Activated naive CD4-positive, alpha-beta T cell treated with anti-CD3 and anti-CD28 coated beads, Interleukin-2, amount 50 U/mL, for 16 hours (primary cell): ENCODE data around the gene IL2RA.
"Not testable (repeated sequence)": the region's sequence is repeated elsewhere in the genome, so short reads cannot be mapped to it uniquely, and the experiment has no call there.

ENCODE experiments used
- DNase-seq: peaks from one replicate; pipeline ENCODE4 v3.0.0-alpha.2; 2020

Gene IL2RA

DNA sequence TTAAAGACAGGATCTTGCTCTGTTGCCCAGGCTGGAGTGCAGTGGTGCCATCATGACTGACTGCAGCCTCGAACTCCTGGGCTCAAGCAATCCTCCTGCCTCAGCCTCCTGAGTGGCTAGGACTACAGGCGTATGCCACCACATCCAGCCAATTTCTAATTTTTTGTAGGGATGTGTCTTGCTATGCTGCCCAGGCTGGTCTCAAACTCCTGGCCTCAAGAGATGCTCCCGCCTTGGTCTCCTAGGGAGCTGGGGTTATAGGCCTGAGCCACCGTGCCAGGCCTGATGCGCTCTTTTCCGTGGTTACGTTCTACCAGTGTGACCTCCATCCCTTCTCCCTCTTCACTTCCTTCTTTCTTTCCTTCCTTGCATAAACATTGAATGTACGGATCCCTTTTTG, 50.6 kb downstream of the IL2RA start:
- DNase-seq, result no peak

DNA sequence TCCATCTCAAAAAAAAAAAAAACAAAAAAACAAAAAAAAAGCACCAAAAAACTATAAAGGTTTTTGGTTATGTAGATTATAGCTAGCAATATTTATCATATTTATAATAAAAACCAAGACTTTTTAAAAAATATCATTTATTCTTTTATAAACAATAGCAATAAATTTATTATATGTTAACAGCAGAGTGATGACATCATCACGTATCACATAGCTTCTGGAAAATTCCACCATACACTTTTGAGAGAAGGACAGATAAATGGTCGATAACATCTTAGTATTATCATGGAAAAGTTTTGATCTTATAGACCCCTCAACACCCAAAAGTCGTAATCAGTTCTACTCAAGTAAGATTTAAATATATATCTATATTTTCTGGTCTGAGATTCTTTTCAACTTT, 51.6 kb downstream of the IL2RA start:
- no peak for DNase-seq

DNA sequence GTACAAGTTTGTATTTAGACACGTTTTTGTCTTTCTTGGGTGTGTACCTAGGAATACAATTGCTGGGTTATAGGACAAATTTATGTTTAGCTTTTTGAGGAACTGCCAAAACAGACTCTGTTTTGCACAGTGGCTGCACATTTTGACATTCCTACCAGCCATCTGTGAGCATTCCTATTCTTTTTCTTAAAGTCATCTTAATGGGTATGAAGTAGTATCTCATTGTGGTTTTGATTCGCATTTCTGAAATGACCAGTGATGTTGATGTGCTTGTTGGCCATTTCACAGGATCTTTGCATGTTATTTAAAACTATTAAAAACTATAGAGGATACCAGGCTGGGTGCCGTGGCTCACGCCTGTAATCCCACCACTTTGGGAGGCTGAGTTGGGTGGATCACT, 52.2 kb downstream of the IL2RA start:
- DNase-seq, result no peak

DNA sequence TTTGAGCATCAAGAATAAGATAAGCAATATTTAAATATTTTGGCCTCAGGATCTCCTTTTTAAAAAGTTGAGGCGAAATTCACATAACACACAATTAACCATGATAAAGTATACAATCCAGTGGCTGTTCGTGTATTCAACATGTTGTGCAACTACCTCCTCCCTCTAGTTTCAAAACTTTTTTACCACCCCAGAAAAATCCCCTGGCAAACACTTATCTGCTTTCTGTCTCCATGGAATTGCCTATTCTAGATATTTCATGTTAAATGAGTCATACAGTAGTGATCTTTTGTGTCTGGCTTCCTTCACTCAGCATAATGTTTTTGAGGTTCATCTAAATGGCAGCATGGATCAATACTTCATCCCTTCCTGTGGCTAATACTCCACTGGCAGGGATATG, 53.0 kb downstream of the IL2RA start:
- DNase-seq, result no peak

DNA sequence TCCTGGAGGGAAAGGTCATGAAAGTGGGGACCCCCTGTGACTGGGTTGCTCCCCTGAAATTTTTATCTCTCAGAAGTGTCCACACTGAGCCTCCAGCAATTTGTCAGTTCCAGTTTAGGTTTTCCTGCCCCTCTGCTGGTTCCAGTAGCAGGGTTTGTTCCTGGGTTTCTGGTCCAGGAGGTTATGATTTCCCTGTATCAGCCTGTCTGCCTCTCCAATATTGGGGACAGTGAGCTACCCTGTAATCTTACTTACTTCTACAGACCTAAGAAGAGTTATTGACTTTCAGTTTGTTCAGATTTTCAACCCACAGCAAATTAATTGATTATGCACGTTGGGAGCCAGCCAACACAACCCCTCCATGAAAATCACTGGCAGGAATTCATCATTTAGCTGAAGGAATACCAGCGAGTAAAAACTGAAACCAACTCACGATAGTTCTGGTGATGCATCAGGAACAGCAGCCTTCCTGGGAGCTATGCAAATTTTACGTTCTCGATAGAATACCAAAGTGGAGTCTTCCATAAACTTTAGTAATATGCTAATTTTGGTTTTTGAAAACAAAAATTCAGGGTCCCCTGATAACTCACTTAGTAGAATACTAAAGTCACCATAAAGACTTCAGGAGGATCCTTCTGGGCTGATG, 53.5 kb downstream of the IL2RA start:
- no peak for DNase-seq

DNA sequence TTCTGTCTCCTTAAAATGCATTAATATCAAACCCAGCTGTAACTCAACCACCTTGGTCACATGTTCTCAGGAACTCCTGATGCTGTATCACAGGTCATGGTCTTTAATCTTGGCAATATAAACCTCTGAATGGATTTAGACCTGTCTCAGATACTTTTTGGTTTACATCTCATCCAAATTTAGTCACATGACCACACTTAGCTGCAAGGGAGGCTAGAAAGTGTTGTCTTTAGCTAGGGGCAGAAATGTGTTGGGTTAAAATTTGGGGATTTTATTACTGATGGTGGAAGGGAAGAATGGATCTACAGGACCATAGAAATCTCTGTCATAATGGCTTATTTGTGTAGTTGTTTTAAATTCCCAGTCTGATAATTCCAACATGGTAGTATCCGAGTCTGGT, 55.2 kb downstream of the IL2RA start:
- no peak for DNase-seq

DNA sequence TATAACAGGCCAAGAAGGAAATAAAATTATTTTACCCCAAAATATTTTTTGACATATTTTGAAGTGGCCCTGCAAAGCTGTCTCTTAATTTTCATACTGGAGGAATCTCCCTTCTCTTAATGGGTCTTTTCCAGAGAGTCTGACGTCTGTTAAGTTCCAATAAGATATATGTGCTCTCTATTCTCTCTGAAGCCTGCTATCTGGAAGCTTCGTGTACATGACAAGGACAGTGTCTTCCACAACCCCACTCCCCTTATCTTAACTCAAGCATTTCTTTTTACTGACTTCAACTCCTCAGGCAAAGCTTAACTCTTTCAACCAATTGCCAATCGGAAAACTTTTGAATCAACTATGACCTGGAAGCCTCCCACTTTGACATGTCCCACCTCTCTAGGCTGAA, 55.6 kb downstream of the IL2RA start:
- DNase-seq, result no peak

DNA sequence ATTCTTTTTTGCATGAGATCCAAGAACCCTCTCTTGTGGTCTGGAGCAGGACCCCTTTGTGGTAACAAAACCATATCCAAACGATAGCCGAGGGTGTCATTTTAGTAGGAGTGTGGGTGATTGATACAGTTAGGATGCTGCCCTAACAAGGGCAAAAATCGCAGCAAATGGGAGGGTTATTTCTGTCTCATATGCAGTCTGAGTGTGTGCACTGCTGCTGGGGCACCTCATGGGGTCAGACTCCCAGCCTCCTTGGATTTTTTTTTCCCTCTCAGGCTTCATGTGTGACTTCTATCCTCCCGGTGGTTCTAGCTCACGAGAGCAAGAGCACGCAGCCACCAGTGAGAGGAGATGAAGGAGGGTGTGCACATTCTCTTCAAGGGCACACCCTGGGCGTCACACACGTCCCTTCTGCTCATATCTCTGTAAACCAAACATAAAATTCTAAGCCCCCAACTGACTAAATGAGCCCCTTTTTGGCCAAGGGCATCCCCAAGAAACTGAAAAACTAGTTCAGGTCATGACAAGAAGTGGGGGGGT, 56.2 kb downstream of the IL2RA start:
- DNase-seq, result no peak

DNA sequence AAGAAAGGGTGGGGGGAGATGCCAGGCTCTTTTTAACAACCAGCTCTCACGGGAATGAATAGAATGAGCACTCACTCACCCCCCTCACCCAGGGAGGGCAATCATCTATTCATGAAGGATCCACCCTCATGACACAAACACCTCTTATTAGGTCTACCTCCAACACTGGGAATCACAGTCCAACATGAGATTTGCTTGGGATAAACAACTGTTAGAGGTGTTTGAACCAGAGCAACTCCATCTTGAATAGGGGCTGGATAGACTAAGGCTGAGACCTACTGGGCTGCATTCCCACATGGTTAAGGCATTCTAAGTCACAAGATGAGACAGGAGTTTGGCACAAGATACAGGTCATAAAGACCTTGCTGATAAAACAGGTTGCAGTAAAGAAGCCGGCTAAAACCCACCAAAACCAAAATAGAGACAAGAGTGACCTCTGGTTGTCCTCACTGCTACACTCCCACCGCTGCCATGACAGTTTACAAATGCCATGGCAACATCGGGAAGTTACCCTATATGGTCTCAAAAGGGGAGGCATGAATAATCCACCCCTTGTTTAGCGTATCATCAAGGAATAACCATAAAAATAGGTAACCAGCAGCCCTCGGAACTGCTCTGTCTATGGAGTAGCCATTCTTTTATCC, 56.9 kb downstream of the IL2RA start:
- not testable (repeated sequence) for DNase-seq

DNA sequence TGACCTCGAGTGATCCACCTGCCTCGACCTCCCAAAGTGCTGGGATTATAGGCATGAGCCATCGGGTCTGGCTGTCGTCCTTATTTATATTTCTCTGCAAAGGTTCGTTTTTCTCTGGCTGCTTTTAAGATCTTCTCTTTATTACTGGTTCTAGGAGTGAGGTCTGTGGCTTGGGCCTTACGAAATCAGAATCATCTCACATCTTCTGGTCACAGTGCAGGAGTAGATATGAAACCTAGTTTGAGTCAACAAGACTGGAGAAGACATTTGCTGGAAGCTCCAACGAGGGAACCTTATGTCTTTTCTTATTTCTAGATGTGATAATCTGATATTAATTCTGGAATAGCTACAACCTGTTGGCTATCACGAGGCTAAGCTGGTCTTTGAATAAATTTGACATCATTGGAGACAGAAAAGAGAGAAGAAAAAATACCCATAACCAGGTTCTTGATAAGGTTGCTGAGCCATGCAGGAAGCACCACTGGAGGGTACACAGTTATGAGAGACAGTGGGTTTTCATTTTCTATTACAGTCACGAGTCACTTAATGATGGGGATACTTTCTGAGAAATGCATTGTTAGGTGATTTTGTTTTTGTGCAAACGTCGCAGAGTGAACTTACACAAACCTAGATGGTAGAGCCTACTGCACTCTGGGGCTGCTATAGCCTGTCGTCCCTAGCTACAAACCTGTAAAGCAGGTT, 59.2 kb downstream of the IL2RA start:
- DNase-seq, result no peak

DNA sequence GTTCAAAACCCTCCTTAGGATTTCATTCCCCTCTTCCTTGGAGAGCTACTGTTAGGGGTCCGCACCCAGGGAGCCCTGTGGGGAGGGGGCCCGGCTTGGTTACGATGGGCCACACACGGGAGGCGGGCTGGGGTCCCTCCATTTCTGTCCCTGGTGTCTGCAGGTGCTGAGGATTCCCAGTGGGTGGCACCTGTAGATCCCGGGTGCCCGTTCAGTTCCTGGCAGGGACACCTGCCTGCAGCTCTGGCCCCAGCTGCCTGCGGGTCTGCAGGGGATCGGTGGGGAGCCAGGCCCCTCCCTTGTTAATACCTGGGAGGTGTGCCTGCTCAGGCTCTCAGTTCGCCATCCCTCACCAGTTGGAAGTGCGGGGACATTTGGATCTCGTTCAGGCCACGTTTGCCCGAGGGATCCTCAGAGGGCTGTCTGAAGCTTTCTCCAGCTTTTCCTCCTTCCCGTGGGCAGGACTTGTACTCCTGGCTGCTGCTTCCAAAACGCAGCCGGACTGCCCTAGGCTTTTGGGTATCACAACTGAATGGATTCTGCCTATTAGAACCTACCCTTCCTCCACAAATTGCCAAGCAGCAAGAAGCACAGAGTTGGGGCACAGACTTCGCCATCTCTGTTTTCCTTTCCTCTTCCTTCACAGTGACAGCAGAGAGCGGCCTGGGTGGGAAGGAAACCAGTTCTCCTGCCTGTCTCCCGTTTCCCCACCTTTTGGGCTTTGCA, 62.6 kb downstream of the IL2RA start:
- DNase-seq, result no peak

DNA sequence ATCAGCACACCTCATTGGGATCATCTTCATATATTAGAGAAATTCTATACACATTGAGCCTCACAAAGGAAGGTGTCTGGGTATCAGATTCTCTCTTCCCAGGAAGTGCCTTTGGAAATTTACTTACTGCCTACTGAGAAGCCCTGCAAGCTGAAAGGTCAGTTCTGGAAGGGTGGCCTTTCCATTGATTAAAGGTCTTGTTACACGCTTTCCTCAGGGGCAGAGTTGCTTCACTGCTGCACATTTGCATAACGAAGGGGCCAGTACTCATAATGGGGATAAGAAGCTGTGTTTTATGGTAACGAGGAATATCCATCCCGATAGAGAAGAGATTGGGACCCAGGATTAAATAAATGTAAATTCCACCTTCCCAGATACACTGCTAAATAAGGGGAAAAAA, 65.5 kb downstream of the IL2RA start:
- DNase-seq, result no peak

DNA sequence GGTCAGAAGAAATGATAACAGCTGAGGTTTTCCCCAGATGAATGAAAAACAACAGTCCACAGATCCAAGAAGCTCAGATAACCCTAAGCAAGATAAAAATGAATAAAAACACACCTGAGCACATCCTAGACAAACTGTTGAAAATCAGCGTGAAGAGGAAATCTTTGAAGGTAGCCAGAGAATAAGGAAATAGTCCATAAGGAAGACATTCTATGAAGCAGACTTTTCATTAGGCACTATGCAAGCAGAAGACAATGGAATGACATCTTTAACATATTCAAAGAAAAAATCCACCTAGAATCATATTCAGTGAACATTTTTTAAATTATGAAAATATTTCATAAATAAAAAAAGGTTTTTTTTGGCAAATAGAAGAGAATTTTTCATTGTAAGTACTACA, 69.8 kb downstream of the IL2RA start:
- DNase-seq, result no peak

DNA sequence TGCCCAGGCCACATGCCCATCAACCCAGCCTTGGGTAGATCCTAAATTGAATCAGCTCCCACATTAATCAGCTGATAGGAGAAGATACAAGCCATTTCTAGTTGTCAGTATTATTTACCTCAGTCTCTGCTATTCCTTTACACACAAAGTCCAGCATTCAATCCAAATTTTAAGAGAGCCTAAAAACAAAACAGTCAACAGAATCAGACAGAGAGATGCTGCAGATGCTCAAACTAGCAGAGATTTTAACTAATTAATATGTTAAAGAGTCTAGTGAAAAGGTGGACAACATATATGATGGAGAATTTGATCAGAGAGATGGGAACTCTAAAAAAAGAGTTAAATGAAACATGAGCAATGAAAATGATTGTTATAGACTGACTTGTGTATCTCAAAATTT, 70.5 kb downstream of the IL2RA start:
- DNase-seq, result no peak

DNA sequence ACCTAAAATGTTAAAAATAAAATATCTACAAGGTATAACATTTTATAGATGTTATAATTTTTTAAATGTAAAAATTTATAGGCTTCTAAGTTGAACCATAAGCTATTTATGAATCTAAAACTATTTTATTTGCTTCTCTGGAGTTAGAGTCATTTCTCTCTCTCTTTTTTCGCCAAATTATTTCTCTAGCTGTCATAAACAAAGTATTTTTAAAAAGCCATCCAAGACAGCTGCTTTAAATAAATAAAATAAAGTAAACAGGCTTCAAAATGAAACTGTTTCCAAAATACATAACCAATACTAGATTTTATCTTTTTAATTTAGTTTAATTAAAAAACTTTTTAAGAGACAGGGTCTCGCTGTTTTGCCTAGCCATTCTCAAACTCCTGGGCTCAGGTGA, 72.4 kb downstream of the IL2RA start:
- DNase-seq, result no peak

DNA sequence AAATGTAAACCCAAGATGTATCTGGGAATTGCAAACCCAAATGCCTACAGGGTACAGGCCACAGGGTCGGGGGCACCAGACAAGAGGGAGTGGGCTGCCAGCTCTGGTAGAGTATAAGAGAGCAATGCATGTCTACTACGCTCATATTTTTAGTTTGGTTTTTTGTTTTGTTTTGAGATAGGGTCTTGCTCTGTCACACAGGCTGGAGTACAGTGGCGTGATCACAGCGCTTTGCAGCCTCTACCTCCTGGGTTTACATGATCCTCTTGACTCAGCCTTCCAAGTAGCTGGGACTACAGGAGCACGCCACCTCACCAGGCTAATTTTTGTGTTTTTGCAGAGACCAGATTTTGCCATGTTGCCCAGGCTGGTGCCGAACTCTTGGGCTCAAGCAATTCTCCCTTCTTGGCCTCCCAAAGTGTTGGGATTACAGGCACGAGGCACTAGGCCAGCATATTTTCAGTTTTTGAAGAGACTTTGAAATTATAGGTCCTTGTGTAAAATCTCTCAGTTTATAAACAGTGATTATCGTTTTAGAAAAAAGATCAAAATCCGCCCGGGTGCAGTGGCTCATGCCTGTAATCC, 73.7 kb downstream of the IL2RA start:
- DNase-seq, result no peak

DNA sequence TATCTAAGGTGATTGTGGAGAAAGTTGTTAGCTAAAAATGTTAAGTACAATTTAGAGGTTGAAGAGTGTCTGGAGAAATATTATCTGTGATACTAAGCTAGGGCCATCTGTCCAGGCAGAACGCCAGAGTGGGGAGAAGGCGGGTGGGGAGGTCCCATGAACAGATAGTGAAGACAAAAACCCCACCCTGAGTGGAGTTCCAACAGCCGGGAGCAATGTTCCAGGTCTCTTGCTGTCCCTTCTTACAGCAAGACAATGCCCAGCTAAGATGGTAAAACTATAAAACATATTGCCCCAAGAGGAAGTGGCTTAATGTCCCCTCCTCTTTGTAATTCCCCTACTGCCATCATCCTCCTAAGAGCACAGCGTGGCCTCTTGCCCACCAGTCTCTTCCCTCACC, 74.4 kb downstream of the IL2RA start:
- DNase-seq, result no peak

DNA sequence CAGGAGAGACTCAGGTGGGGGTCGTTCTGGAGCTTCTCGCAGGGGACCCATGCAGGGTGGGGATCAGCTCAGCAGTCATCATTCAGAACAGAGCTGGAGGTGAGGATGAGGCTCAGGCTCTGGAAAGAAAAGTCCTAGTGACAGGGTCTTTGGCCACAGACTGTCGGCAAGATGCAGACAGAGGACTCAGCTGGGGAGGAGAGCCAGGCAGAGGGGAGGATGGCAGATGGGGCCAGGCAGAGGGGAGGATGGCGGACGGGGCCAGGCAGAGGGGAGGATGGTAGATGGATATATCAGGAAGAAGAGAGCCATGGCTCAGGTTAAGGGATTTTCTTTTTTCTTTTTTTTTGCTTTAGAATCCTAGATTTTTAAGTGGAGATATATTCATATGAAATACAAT, 77.1 kb downstream of the IL2RA start:
- no peak for DNase-seq

DNA sequence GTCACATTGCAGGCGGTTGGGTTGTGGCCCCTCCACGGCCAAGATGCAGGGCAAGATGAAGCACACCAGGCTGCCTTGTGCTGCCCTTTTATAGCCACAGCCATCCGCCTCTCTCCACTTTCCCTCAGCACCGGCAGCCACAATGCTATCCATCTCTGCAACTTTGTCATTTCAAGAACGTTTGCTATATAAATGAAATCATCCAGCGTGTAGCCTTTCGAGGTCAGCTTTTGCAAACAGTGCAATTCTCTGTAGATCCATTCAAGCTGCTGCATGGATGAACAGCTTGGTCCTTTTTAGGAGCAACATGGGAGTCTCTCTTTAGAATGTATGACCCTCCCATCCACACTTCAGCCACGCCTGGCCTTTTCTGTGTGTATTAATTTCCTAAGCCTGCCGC, 78.4 kb downstream of the IL2RA start:
- DNase-seq, result no peak

DNA sequence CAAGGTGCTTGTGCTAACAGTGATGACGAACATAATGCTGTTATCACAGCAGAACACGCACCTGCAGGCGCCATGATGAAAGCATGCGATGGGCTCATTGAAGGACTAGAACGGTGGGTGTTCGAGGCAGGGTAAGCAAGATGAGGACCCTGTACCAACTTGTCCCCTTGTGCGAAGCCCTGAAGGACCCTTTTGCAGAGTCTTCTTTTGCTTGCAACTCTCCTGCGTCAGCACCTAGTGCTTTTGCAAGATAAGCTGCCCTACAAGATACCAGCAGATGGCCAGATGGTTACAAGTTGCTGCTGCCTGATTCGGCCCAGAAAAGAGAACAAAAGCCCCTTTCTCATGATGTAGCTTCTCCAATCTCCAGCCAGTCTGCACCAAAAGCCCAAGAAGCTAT, 80.6 kb downstream of the IL2RA start:
- DNase-seq, result no peak

DNA sequence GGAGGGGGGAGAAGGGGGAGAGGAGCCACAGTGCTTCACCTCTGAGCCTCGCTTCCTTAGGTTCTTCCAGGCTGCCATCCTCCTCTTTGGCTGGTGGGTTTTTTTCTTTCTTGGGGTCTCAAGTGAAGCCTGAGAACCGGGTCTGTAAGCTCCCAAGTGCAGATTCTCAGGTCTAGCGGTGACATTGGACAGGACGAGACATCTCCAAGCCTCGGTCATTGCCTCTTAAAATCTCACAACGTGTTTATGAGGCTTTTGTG, 84.0 kb downstream of the IL2RA start:
- no peak for DNase-seq

DNA sequence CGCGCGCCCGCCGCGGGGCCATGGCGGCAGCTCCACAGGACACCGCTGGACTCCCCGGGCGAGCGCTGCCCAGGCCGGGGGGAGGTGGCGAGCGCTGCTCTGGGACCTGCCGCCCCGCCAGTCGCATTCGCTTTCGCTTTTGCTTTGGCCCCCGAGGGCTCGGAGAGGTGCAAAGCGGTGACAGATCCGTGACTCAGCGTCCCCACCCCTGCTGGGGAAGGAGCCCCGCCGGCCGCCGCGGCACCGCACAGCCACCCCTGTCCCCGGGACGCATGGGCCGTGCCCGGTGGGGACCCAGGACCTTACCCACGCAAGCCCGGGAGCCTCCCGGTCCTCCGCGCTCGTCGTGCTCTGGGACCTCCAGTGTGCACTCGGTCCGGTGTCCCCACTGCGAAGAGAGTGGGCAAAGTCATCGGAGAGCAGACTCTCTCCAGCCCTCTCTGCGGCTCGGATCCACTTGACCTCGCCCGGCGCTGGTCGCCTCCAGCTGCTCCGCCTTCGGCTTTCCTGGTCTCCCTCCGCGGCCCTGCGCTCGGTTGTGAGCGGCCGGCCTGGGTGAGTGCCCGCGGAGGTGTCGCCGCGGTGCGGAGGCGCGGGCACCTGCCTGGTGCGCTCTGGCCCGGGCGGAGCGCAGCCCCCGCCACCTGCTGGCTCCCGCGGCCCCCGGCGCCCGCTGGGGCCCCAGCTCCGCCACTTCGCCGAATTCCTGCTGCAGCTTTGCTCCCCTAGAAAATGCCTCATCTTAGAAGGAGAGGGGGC, 84.5 kb downstream of the IL2RA start, which contains the start of gene IL15RA:
Gene IL15RA, minus strand, starts transcription at position 73 of the 759 bp plus-strand sequence. Its CDS starts 51 bp downstream, at position 22.
- peak; percentile 91 for DNase-seq
